HuH-7 (cell line): ENCODE results near the gene KMT2C.
"Not testable (repeated sequence)": the region's sequence is repeated elsewhere in the genome, so short reads cannot be mapped to it uniquely, and the experiment has no call there.

Experiments
- DNase-seq: peaks from one replicate; pipeline ENCODE4 v3.0.0; 2011; ENCODE audit warnings: low spot score

KMT2C gene

GRCh38 chr7:152355474-152356057 is 80.2 kb downstream of the KMT2C start:
- no peak for DNase-seq

GRCh38 chr7:152354061-152354460 is 81.7 kb downstream of the KMT2C start:
- no peak for DNase-seq

- DNase-seq, result not testable (repeated sequence)
Observed at GRCh38 chr7:152353281-152353680, 82.5 kb downstream of the KMT2C start.

- DNase-seq, result not testable (repeated sequence)
Observed at GRCh38 chr7:152351747-152352146, 84.1 kb downstream of the KMT2C start.

- no peak for DNase-seq
Observed at GRCh38 chr7:152351168-152351567, 84.6 kb downstream of the KMT2C start.

- DNase-seq, result no peak
Observed at GRCh38 chr7:152347888-152348287, 87.9 kb downstream of the KMT2C start.

- DNase-seq, result no peak
Observed at GRCh38 chr7:152344253-152344652, 91.5 kb downstream of the KMT2C start.

- DNase-seq, result no peak
Observed at GRCh38 chr7:152342796-152343195, 93.0 kb downstream of the KMT2C start.

GRCh38 chr7:152341914-152342236 is 93.9 kb downstream of the KMT2C start:
- no peak for DNase-seq

- DNase-seq, result peak; percentile 55
Observed at GRCh38 chr7:152341039-152341913, 94.5 kb downstream of the KMT2C start.

- no peak for DNase-seq
Observed at GRCh38 chr7:152340161-152340560, 95.6 kb downstream of the KMT2C start.

- DNase-seq, result no peak
Observed at GRCh38 chr7:152338561-152338960, 97.2 kb downstream of the KMT2C start.

GRCh38 chr7:152336754-152337368 is 98.9 kb downstream of the KMT2C start:
- peak; percentile 55 for DNase-seq

GRCh38 chr7:152335900-152336571 is 99.8 kb downstream of the KMT2C start:
- no peak for DNase-seq

GRCh38 chr7:152333134-152333533 is 102.7 kb downstream of the KMT2C start:
- no peak for DNase-seq

GRCh38 chr7:152330827-152331226 is 105.0 kb downstream of the KMT2C start:
- DNase-seq, result no peak

- DNase-seq, result no peak
Observed at GRCh38 chr7:152329469-152329868, 106.3 kb downstream of the KMT2C start.

GRCh38 chr7:152328234-152328633 is 107.6 kb downstream of the KMT2C start:
- no peak for DNase-seq

GRCh38 chr7:152315845-152316244 is 120.0 kb downstream of the KMT2C start:
- DNase-seq, result no peak

GRCh38 chr7:152313831-152314604 is 121.8 kb downstream of the KMT2C start:
- peak; percentile 7 for DNase-seq

- no peak for DNase-seq
Observed at GRCh38 chr7:152313217-152313616, 122.6 kb downstream of the KMT2C start.

GRCh38 chr7:152312316-152312715 is 123.5 kb downstream of the KMT2C start:
- DNase-seq, result no peak
